HG03060 (cell line): Measurements from ENCODE around the gene POMGNT1.

ENCODE experiments used
- ATAC-seq: cut with Tn5 transposase; IDR thresholded peaks from one replicate; pipeline ENCODE4 v1.9.1; 2021; ENCODE audit warnings: low read depth, moderate number of reproducible peaks; ENCODE audit not compliant: unreplicated experiment

The POMGNT1 gene

GRCh38 chr1:46183926-46184557 lies 14.2 kb downstream of the POMGNT1 start:
- ATAC-seq: no peak

DNA sequence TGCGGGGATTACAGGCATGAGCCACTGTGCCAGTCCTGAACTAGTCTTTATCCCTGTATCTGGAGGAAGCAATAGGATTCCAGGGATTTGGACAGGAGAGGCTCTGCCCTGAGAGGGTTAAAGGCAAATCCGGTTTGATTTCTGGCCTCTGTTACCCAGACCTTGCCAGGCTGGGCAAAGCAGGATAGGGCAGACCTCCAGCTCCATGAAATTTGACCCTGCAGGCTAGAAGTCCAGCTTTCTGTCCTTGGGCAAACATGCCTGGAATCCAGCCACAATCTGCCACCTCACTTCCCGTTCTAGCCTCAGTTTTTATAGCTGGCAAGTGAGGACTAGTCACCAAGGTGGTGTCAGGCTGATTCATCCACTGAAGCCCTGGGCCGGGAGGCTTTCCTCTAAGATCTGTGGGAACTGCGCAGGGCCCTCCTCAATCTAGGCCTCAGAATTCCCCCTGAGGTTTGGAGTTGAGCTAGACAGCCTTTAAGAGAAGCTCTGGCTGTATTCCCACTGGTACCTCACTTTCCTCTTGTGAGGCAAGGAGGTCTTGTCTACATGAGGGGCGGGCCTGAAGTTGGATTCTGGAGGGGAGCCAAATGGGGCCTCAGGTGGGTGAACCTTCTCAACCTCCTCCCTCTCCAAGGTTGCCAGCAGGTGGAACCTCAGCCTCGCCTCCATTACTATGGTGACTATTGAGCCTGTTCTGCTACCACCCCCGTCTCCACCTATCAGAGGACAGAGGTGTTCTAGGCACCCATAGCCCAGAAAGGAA lies 15.0 kb downstream of the POMGNT1 start:
- ATAC-seq: no peak

GRCh38 chr1:46181343-46182260 lies 16.6 kb downstream of the POMGNT1 start:
- no peak for ATAC-seq

DNA sequence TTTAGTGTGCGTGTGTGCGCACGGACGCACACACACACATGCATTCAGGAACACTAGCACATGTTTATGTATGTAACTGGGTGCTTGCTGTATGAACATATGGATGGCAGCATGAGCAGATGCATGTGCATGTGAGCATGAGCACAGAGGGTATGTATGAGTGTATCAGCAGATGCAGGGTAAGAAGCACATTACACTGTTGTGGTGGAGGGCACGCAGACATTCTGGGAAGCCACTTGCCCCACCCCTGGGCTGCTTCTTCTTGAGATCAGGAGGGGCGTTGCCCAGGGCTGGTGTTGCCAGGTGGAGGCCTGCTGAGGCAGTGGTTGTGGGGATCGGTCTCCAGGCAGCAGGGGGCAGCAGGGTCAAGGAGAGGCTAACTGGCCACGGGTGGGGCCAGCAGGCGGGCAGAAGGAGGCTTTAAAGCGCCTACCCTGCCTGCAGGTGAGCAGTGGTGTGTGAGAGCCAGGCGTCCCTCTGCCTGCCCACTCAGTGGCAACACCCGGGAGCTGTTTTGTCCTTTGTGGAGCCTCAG lies 18.1 kb downstream of the POMGNT1 start:
- no peak for ATAC-seq

DNA sequence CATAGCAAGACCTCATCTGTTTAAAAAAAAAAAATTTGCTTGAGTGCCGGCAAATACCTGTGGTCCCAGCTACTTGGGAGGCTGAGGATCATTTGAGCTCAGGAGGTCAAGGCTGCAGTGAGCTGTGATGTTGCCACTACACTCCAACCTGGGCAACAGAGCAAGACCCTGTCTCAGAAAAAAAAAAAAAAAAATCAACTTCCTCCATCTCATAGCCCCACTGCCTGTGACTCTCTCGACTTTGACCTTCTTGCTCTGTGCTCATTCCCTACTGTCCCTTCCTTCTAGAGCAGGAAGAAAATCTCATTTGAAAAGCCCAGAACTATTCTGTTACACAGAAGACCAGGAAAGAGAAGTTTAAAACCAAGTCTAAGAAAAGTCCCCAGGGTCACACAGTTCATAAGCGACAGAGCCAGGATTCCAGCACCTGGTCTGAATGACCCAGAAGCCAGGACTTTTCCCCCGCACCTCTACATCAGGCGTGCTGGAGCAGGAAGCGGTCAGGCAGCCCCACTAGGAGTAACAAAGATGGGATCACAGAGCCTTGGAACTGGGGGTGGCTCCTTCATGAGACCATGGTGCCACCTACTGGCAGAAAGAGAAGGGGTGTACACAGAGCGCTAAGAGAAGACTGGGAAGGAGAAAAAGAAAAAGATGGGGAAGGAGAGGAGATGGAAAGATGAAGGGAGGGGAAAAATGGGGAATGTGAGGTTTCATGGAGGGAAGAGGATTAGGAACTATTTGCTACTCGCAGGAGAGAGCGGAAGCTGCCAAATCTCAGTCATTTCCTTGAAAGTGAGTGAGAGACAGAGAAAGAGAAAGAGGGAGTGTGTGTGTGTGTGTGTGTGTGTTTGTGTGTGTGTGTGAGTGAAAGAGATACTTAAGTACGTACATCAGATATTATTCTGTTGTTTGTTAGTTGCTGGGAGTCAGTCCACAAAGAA lies 18.8 kb downstream of the POMGNT1 start:
- ATAC-seq: no peak

GRCh38 chr1:46176211-46176865 lies 21.9 kb downstream of the POMGNT1 start, which contains the start of gene P3R3URF:
TSS of gene P3R3URF (minus strand) at chr1:46176488. CDS start at chr1:46176471, 17 bp downstream.
- no peak for ATAC-seq

DNA sequence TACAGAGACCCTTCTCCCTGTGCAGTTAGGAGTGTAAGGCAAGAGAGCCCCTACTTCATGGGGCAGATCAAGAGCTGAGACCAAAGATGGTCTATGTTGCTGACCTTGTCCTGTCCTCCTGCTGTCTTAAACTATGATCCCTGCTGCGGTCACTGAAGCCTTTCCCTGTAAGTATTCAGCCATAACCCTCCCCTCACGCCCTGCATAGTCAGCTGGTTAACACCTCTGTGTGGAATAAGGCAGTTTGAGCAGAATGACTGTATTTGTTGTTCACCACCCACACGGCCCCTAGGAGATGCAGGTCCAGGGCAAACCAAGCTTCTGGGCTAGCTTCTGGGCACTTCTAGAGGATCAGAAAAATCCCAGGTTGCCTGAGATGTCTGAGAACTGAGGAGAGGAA lies 23.0 kb downstream of the POMGNT1 start:
- ATAC-seq: no peak

GRCh38 chr1:46174448-46175231 lies 23.6 kb downstream of the POMGNT1 start, which contains the start of gene TSPAN1:
TSS of gene TSPAN1 (plus strand) at chr1:46175087. CDS start at chr1:46181108, 6,021 bp downstream.
- ATAC-seq: no peak

DNA sequence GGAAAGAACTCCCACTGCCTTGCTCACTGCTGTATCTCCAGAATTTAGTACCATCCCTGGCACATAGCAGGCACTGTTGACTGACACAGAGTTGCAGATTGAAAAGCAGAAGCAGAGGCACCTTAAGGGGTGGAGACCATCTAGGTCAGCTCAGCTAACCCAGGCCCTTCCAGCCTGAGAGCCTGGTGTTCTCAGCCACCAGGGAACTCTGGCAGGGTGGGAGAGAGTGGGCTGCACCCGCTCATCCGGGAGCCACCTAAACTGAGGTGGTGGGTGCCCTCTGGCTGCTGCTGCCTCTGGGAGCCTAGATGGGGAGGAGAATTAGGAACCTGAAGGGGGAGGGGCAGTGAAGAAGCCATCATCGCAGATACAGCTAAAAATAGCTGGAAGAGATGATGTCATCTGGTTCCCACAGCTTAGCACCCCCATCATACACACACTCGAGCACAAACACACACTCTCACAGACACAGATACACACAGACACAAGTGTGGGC lies 24.8 kb downstream of the POMGNT1 start:
- ATAC-seq: no peak

- no peak for ATAC-seq
Measured at GRCh38 chr1:46172321-46172720, 25.9 kb downstream of the POMGNT1 start.

GRCh38 chr1:46171871-46172270 lies 26.4 kb downstream of the POMGNT1 start:
- no peak for ATAC-seq

DNA sequence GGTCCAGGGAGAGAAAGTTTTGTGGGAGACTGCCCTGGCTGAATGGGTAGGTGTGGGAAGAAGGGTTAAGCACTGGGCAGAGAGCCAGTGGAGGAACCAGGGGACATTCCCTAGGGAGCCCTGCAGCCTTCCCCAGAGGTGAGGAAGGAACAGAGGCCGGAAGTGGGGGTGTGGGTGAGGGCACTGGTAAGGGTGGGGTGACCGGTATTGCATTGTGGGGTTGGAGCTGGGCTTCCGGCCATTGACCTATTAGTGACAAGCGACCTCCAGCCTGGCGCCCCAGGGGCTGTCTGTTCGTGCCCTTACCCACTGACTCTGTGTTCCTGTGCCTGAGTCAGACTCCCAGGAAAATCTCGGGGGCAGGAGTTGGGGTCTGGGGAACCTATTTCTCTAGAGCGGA lies 26.9 kb downstream of the POMGNT1 start:
- no peak for ATAC-seq

DNA sequence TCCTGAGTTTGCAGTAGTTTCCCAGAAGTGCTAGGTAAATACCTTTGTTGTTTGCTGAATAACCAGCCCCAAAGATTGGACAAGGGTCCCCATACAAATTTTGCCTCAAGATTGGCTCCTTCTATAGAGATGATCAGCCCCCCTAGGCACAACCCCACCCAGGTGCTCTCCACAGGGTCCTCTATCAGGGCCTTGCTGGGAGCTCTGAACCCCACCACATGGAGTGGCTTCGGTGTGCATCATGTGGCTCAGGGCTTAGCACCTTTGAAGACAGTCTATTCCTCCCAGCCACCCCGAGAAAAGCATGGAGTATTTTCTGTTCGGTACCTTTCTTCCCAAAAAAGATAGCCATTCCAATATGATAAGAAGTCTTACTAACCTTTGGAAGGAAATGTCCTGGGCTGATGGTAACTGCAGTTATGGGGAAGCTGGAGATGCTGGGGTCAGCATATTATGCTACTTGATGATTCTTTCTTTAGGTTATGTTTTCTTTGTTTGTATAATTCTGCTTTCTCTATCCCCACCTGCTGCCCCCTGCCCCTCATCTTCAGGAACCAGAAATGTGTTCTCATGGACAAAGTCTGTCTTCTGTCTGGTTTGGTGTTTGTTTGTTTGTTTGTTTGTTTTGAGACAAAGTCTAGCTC lies 28.3 kb downstream of the POMGNT1 start:
- no peak for ATAC-seq

- ATAC-seq: no peak
Measured at GRCh38 chr1:46168477-46168876, 29.8 kb downstream of the POMGNT1 start.

GRCh38 chr1:46166521-46167462 lies 31.4 kb downstream of the POMGNT1 start:
- no peak for ATAC-seq

DNA sequence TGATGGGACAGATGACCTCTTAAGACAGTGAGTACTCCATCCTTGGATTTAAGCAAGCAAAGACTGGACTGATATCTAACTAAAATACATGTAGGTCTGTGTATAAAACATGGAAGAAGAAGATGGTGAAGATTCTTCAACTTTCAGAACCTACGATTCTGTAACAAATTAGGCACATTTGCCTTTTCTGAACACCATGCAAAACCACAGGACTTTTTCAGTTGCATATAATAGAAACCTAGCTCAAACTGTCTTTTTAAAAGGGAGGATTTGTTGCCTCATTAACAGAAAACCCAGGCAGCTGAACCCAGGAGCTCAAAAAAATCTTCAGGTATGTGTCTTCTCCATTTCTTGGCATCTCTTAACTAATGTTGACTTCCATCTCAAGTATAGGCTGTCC lies 38.0 kb downstream of the POMGNT1 start:
- ATAC-seq: no peak

DNA sequence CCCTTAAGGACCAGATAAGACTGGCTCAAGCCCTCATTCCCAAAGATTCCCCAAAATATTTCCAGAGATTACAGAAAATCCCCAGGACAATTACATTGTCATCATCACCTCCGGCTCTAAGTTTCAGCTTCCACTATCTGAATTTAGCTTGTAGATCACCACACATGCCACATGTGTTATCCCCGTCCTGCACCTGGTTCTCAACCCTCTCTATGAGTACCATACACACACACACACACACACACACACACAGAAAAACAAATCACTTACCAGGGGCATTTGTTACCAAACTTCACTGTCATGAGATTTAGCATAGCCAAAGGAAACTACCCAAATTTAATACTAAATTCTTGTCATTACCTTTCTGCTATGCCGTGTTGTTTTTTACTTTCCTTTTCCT lies 38.7 kb downstream of the POMGNT1 start:
- no peak for ATAC-seq
